HG02798 (cell line): Measurements from ENCODE around the gene REPIN1.

Source experiments
- ATAC-seq: cut with Tn5 transposase; IDR thresholded peaks from one replicate; pipeline ENCODE4 v1.9.1; 2021; ENCODE audit warnings: mild to moderate bottlenecking; ENCODE audit not compliant: unreplicated experiment, poor library complexity

REPIN1 gene

GRCh38 chr7:150368096-150368883, at the start of gene REPIN1:
Gene REPIN1 (plus strand): TSS chr7:150368822. CDS start chr7:150369712, 890 bp downstream.
- peak; percentile 68 for ATAC-seq

GRCh38 chr7:150321788-150322113, 46.9 kb upstream of the REPIN1 start:
- no peak for ATAC-seq

GRCh38 chr7:150322114-150322832, 46.3 kb upstream of the REPIN1 start:
- peak; percentile 27 for ATAC-seq

- ATAC-seq: peak; percentile 67
These were observed 45.6 kb upstream of the REPIN1 start, which contains the start of the genes ACTR3C and LRRC61 for GRCh38 chr7:150322833-150323681. Gene ACTR3C (minus strand): TSS chr7:150323545. CDS start chr7:150295296, 28,249 bp downstream. Gene LRRC61 (plus strand): TSS chr7:150323355. CDS start chr7:150336862, 13,507 bp downstream.

- ATAC-seq: peak; percentile 2
These were observed 44.8 kb upstream of the REPIN1 start for GRCh38 chr7:150323682-150324372.

GRCh38 chr7:150324373-150324961, 44.2 kb upstream of the REPIN1 start:
- no peak for ATAC-seq

GRCh38 chr7:150325110-150325611, 43.5 kb upstream of the REPIN1 start:
- ATAC-seq: no peak

- no peak for ATAC-seq
These were observed 42.7 kb upstream of the REPIN1 start for GRCh38 chr7:150325901-150326300.

- no peak for ATAC-seq
These were observed 41.9 kb upstream of the REPIN1 start for GRCh38 chr7:150326657-150327268.

- no peak for ATAC-seq
These were observed 41.3 kb upstream of the REPIN1 start for GRCh38 chr7:150327308-150327707.

GRCh38 chr7:150329331-150330120, 39.1 kb upstream of the REPIN1 start:
- ATAC-seq: no peak

- no peak for ATAC-seq
These were observed 38.3 kb upstream of the REPIN1 start for GRCh38 chr7:150330211-150330885.

- no peak for ATAC-seq
These were observed 35.6 kb upstream of the REPIN1 start for GRCh38 chr7:150332852-150333635.

- ATAC-seq: no peak
These were observed 35.0 kb upstream of the REPIN1 start for GRCh38 chr7:150333659-150334058.

- ATAC-seq: no peak
These were observed 34.5 kb upstream of the REPIN1 start for GRCh38 chr7:150334108-150334507.

GRCh38 chr7:150335108-150335773, 33.4 kb upstream of the REPIN1 start:
- ATAC-seq: no peak

- no peak for ATAC-seq
These were observed 32.9 kb upstream of the REPIN1 start for GRCh38 chr7:150335774-150336112.
